Activated naive CD8-positive, alpha-beta T cell treated with anti-CD3 and anti-CD28 coated beads for 36 hours (primary cell): Measurements from ENCODE around the gene FARP2. TPM values are rescaled to one million over a fixed set of nuclear protein-coding genes. Genes with fewer than 3 reads are reported as not detected.

Source experiments
- DNase-seq: peaks from one replicate; pipeline ENCODE4 v3.0.0; 2021
- H3K27ac Mint-ChIP-seq: one replicate; pipeline ENCODE4 v1.8.0; 2022; ENCODE audit warnings: mild to moderate bottlenecking, moderate library complexity, mixed read lengths
- H3K27me3 Mint-ChIP-seq: one replicate; pipeline ENCODE4 v1.8.0; 2022; ENCODE audit warnings: mild to moderate bottlenecking, mixed read lengths
- H3K36me3 Mint-ChIP-seq: one replicate; pipeline ENCODE4 v1.8.0; 2021; ENCODE audit warnings: mild to moderate bottlenecking, mixed read lengths
- H3K4me1 Mint-ChIP-seq: one replicate; pipeline ENCODE4 v1.8.0; 2021; ENCODE audit warnings: mixed read lengths
- H3K4me3 Mint-ChIP-seq: one replicate; pipeline ENCODE4 v1.8.0; 2022; ENCODE audit warnings: mild to moderate bottlenecking, moderate library complexity, mixed read lengths
- H3K9me3 Mint-ChIP-seq: one replicate; pipeline ENCODE4 v1.8.0; 2022; ENCODE audit warnings: mixed read lengths
- total RNA-seq, 2 experiments: library from RNA; stranded (reverse); gene quantifications; one replicate each; pipeline ENCODE4 v1.2.3, GENCODE V29; 2021

FARP2 gene
- total RNA-seq, 2 experiments from 2014 or later, result 32.7 to 36.8 TPM

- H3K27ac Mint-ChIP-seq, result no peak overlapping the region
- no peaks in the 10 kb centered on the region for H3K27me3 Mint-ChIP-seq
- H3K36me3 Mint-ChIP-seq, result peaks cover 36% of the 10 kb centered on the region
- H3K4me1 Mint-ChIP-seq, result peaks cover 12% of the 10 kb centered on the region
- no peak overlapping the region for H3K4me3 Mint-ChIP-seq
- DNase-seq, result no peak
- H3K9me3 Mint-ChIP-seq, result no peaks in the 10 kb centered on the region
Observed at GRCh38 chr2:241344925-241345651, 11.0 kb upstream of the FARP2 start.

GRCh38 chr2:241349941-241350340 lies 6.1 kb upstream of the FARP2 start:
- H3K9me3 Mint-ChIP-seq, result no peaks in the 10 kb centered on the region
- no peaks in the 10 kb centered on the region for H3K27me3 Mint-ChIP-seq
- no peak for DNase-seq
- no peak overlapping the region for H3K27ac Mint-ChIP-seq
- no peaks in the 10 kb centered on the region for H3K4me1 Mint-ChIP-seq
- no peak overlapping the region for H3K4me3 Mint-ChIP-seq
- H3K36me3 Mint-ChIP-seq, result peaks cover 23% of the 10 kb centered on the region

GRCh38 chr2:241350530-241350877 lies 5.6 kb upstream of the FARP2 start:
- Mint-ChIP-seq H3K4me3 (no peak overlapping the region), H3K27ac (peak overlapping the region; percentile 54), H3K36me3 (peaks cover 24% of the 10 kb centered on the region)

GRCh38 chr2:241350878-241351639 lies 5.0 kb upstream of the FARP2 start:
- H3K36me3 Mint-ChIP-seq, result peaks cover 24% of the 10 kb centered on the region
- no peak overlapping the region for H3K4me3 Mint-ChIP-seq

More at GRCh38 chr2:241350530-241350877, 5.6 kb upstream of the FARP2 start:
- Mint-ChIP-seq H3K9me3 (no peaks in the 10 kb centered on the region), H3K4me1 (no peaks in the 10 kb centered on the region), H3K27me3 (no peaks in the 10 kb centered on the region)
- DNase-seq, result no peak

GRCh38 chr2:241351640-241352031 lies 4.4 kb upstream of the FARP2 start:
- H3K27me3 Mint-ChIP-seq, result no peaks in the 10 kb centered on the region
- no peak overlapping the region for H3K27ac Mint-ChIP-seq
- peaks cover 24% of the 10 kb centered on the region for H3K36me3 Mint-ChIP-seq
- no peaks in the 10 kb centered on the region for H3K9me3 Mint-ChIP-seq
- no peak for DNase-seq
- H3K4me1 Mint-ChIP-seq, result no peaks in the 10 kb centered on the region
- no peak overlapping the region for H3K4me3 Mint-ChIP-seq

More at GRCh38 chr2:241350878-241351639, 5.0 kb upstream of the FARP2 start:
- Mint-ChIP-seq H3K27ac (peak overlapping the region; percentile 54), H3K4me1 (no peaks in the 10 kb centered on the region), H3K27me3 (no peaks in the 10 kb centered on the region), H3K9me3 (no peaks in the 10 kb centered on the region)
- no peak for DNase-seq

GRCh38 chr2:241352227-241352626 lies 3.9 kb upstream of the FARP2 start:
- Mint-ChIP-seq H3K27me3 (no peaks in the 10 kb centered on the region), H3K36me3 (peaks cover 24% of the 10 kb centered on the region), H3K4me1 (peaks cover 4% of the 10 kb centered on the region), H3K4me3 (no peak overlapping the region), H3K9me3 (no peaks in the 10 kb centered on the region), H3K27ac (no peak overlapping the region)
- no peak for DNase-seq

- peak; percentile 62 for DNase-seq
- peaks cover 19% of the 10 kb centered on the region for H3K36me3 Mint-ChIP-seq
- peaks cover 22% of the 10 kb centered on the region for H3K4me1 Mint-ChIP-seq
- H3K27ac Mint-ChIP-seq, result no peak overlapping the region
- no peaks in the 10 kb centered on the region for H3K27me3 Mint-ChIP-seq
- H3K4me3 Mint-ChIP-seq, result no peak overlapping the region
- H3K9me3 Mint-ChIP-seq, result no peaks in the 10 kb centered on the region
Observed at GRCh38 chr2:241354668-241355658, 1.1 kb upstream of the FARP2 start.

GRCh38 chr2:241356871-241357260 lies 781 bp downstream of the FARP2 start:
- Mint-ChIP-seq H3K9me3 (no peaks in the 10 kb centered on the region), H3K27me3 (no peaks in the 10 kb centered on the region), H3K4me1 (peaks cover 30% of the 10 kb centered on the region), H3K27ac (peak overlapping the region; percentile 58), H3K4me3 (peak overlapping the region; percentile 79), H3K36me3 (peaks cover 12% of the 10 kb centered on the region)
- DNase-seq, result no peak

GRCh38 chr2:241357531-241357930 lies 1.4 kb downstream of the FARP2 start:
- no peak overlapping the region for H3K27ac Mint-ChIP-seq
- peaks cover 30% of the 10 kb centered on the region for H3K4me1 Mint-ChIP-seq
- no peak for DNase-seq
- no peaks in the 10 kb centered on the region for H3K27me3 Mint-ChIP-seq
- H3K9me3 Mint-ChIP-seq, result no peaks in the 10 kb centered on the region
- H3K4me3 Mint-ChIP-seq, result peak overlapping the region; percentile 79
- H3K36me3 Mint-ChIP-seq, result peaks cover 8% of the 10 kb centered on the region

GRCh38 chr2:241358470-241358869 lies 2.4 kb downstream of the FARP2 start:
- H3K27me3 Mint-ChIP-seq, result no peaks in the 10 kb centered on the region
- H3K4me3 Mint-ChIP-seq, result no peak overlapping the region
- H3K36me3 Mint-ChIP-seq, result peaks cover 6% of the 10 kb centered on the region

GRCh38 chr2:241359481-241360045 lies 3.5 kb downstream of the FARP2 start:
- Mint-ChIP-seq H3K27ac (no peak overlapping the region), H3K4me3 (no peak overlapping the region), H3K36me3 (peaks cover 4% of the 10 kb centered on the region), H3K27me3 (no peaks in the 10 kb centered on the region), H3K4me1 (peaks cover 31% of the 10 kb centered on the region), H3K9me3 (no peaks in the 10 kb centered on the region)
- no peak for DNase-seq

More at GRCh38 chr2:241358470-241358869, 2.4 kb downstream of the FARP2 start:
- Mint-ChIP-seq H3K27ac (no peak overlapping the region), H3K4me1 (peaks cover 31% of the 10 kb centered on the region), H3K9me3 (no peaks in the 10 kb centered on the region)
- DNase-seq, result no peak

GRCh38 chr2:241363426-241363825 lies 7.3 kb downstream of the FARP2 start:
- Mint-ChIP-seq H3K4me3 (no peak overlapping the region), H3K36me3 (peaks cover 3% of the 10 kb centered on the region), H3K27me3 (no peaks in the 10 kb centered on the region), H3K9me3 (no peaks in the 10 kb centered on the region), H3K4me1 (peaks cover 24% of the 10 kb centered on the region), H3K27ac (no peak overlapping the region)
- no peak for DNase-seq

- Mint-ChIP-seq H3K36me3 (peaks cover 3% of the 10 kb centered on the region), H3K4me3 (no peak overlapping the region), H3K4me1 (peaks cover 17% of the 10 kb centered on the region), H3K27ac (no peak overlapping the region), H3K27me3 (no peaks in the 10 kb centered on the region), H3K9me3 (no peaks in the 10 kb centered on the region)
- DNase-seq, result no peak
Observed at GRCh38 chr2:241364781-241365180, 8.7 kb downstream of the FARP2 start.

GRCh38 chr2:241366678-241367077 lies 10.6 kb downstream of the FARP2 start:
- Mint-ChIP-seq H3K27me3 (no peaks in the 10 kb centered on the region), H3K9me3 (no peaks in the 10 kb centered on the region), H3K27ac (no peak overlapping the region), H3K4me1 (peaks cover 9% of the 10 kb centered on the region), H3K4me3 (no peak overlapping the region), H3K36me3 (peaks cover 3% of the 10 kb centered on the region)
- no peak for DNase-seq
